DMS153 treated with DMSO at 0.1 percent for 48 hours (cell line): Measurements from ENCODE around the gene GLYATL2.

ENCODE experiments used
- DNase-seq: peaks from one replicate; lab custom pipeline; 2025; ENCODE audit not compliant: unreplicated experiment; lab: John Stamatoyannopoulos, UW

The GLYATL2 gene

GRCh38 chr11:58801302-58801701 lies 43.2 kb downstream of the GLYATL2 start:
- DNase-seq: no peak

- no peak for DNase-seq
Measured at GRCh38 chr11:58796333-58796732, 48.2 kb downstream of the GLYATL2 start.

- DNase-seq: peak; percentile 74
Measured at GRCh38 chr11:58788355-58789023, 56.0 kb downstream of the GLYATL2 start.

- DNase-seq: no peak
Measured at GRCh38 chr11:58787903-58788302, 56.6 kb downstream of the GLYATL2 start.

- no peak for DNase-seq
Measured at GRCh38 chr11:58786693-58787092, 57.8 kb downstream of the GLYATL2 start.

GRCh38 chr11:58784995-58785394 lies 59.5 kb downstream of the GLYATL2 start:
- DNase-seq: no peak
